HepG2 (cell line): ENCODE data around the gene ISG20L2. TPM values are rescaled to one million over a fixed set of nuclear protein-coding genes. Genes with fewer than 3 reads are reported as not detected.
A peak's percentile ranks its signal among the peaks of the same experiment; 100 is the strongest.

Experiments
- MAF1 ChIP-seq: sonication (generic); formaldehyde crosslinking; IDR thresholded peaks from 2 replicates; pipeline ENCODE4 v1.5.0; 2020; ENCODE audit warnings: missing genetic modification reagents, borderline replicate concordance
- NFE2L1 ChIP-seq: sonication (generic); formaldehyde crosslinking; IDR thresholded peaks from 2 replicates; pipeline ENCODE4 v1.4.0; 2020; ENCODE audit warnings: missing genetic modification reagents, mild to moderate bottlenecking, borderline replicate concordance
- TBL1XR1 ChIP-seq: fragments of 150-350 bp; IDR thresholded peaks from 2 replicates; pipeline ENCODE4 v1.6.1; 2014; ENCODE audit warnings: borderline replicate concordance, low read length; ENCODE audit not compliant: partially characterized antibody
- ZFP82 ChIP-seq: sonication (generic); formaldehyde crosslinking; IDR thresholded peaks from 2 replicates; pipeline ENCODE4 v1.5.1; 2020; ENCODE audit warnings: mild to moderate bottlenecking, missing genetic modification reagents, borderline replicate concordance
- ZNF138 ChIP-seq: sonication (generic); formaldehyde crosslinking; IDR thresholded peaks from 2 replicates; pipeline ENCODE4 v1.5.0; 2020; ENCODE audit warnings: mild to moderate bottlenecking, low read depth, missing genetic modification reagents
- ZNF431 ChIP-seq: sonication (generic); formaldehyde crosslinking; IDR thresholded peaks from 2 replicates; pipeline ENCODE4 v1.9.0; 2022; ENCODE audit warnings: missing genetic modification reagents, low read depth, mild to moderate bottlenecking, borderline replicate concordance
- ZNF713 ChIP-seq: sonication (generic); formaldehyde crosslinking; IDR thresholded peaks from 2 replicates; pipeline ENCODE4 v1.4.0; 2020; ENCODE audit warnings: mild to moderate bottlenecking, missing genetic modification reagents
- polyA plus RNA-seq, 8 experiments: library from polyadenylated mRNA; depleted of rRNA in 3 of 8; stranded (reverse) in 7 of 8; unstranded in 1 of 8; fragments of >200 nt; fragmentation: Illumina TruSeq in 4 of 8; extraction: Trizol in 4 of 8; gene quantifications; 2 replicates each; pipeline versions ENCODE4 v1.2.1 to v1.2.3, GENCODE V29; 2011 to 2016; ENCODE audit warnings: low read depth in 4 of 8, missing spikeins in 1 of 8, mixed read lengths in 1 of 8; ENCODE audit not compliant: insufficient read depth in 1 of 8
- total RNA-seq, 5 experiments: library from RNA; depleted of rRNA; stranded (reverse); fragments of >200 nt; fragmentation: Illumina TruSeq; extraction: Trizol; gene quantifications; 2 replicates each; pipeline ENCODE4 v1.2.3, GENCODE V29; 2016; ENCODE audit warnings: low read depth in 1 of 5
- TF ChIP-seq, protein P1 (sequence below): conservative IDR thresholded peaks from 2 replicates; pipeline ENCODE4 v1.6.1; 2018; ENCODE audit warnings: missing genetic modification reagents
- TF ChIP-seq, protein P2 (sequence below): sonication (generic); formaldehyde crosslinking; IDR thresholded peaks from 2 replicates; pipeline ENCODE4 v1.4.0; 2020; ENCODE audit warnings: mild to moderate bottlenecking, low read depth, missing genetic modification reagents
- TF ChIP-seq, protein P3 (sequence below): sonication (generic); formaldehyde crosslinking; IDR thresholded peaks from 2 replicates; pipeline ENCODE4 v1.4.0; 2020; ENCODE audit warnings: missing genetic modification reagents
- TF ChIP-seq, protein P4 (sequence below): sonication (generic); formaldehyde crosslinking; IDR thresholded peaks from 2 replicates; pipeline ENCODE4 v1.8.0; 2023; ENCODE audit warnings: mild to moderate bottlenecking, missing genetic modification reagents
- TF ChIP-seq, protein P5 (sequence below): sonication (generic); formaldehyde crosslinking; IDR thresholded peaks from 2 replicates; pipeline ENCODE4 v1.8.0; 2022; ENCODE audit warnings: low read depth, missing genetic modification reagents
- TF ChIP-seq, protein P6 (sequence below): sonication (generic); formaldehyde crosslinking; IDR thresholded peaks from 2 replicates; pipeline ENCODE4 v1.5.0; 2020; ENCODE audit warnings: mild to moderate bottlenecking, missing genetic modification reagents

The ISG20L2 gene
- total and polyA plus RNA-seq, 2 of the 13 experiments (the other 11 are each of a cell fraction or from before 2014, with no cell fraction given) = 19.8 to 21.3 TPM

DNA sequence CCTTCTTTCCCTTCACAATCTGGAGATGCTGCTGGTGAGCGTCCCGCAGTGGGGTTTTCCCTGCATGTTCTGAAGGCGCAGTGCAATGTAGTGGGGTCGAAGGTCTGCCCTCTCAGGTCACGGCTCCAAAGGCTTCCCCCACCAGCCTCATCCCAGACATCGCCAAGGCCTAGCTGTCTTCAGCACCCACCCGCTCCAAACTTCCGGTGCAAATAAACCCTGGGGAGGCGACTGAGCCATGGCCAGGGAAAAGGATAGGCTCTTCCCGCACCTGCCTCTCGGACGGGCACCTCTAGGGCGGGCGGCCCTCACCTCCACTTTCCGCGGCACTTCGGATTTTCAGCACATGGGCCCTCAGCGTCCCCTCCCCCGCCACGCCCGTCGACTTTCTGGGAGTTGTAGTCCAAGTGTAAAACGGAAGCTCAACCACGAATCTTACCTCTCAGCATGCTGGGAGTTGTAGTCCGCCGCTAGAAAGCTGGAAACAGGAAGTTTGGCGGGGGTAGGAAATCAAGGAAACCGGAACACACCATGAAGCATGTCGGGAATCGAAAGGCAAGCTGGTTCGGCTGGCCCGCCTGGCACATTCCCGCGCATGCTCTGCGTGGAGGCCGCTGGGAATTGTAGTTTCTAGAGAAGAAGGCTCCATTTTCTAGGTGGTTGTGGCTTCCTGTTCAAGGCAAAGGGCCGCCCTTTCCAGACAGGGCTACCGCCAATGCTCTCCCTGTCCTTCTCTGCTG is 12.3 kb upstream of the ISG20L2 start, which contains the start of gene MRPL24 (continued):
- TF ChIP-seq, protein P1, sequence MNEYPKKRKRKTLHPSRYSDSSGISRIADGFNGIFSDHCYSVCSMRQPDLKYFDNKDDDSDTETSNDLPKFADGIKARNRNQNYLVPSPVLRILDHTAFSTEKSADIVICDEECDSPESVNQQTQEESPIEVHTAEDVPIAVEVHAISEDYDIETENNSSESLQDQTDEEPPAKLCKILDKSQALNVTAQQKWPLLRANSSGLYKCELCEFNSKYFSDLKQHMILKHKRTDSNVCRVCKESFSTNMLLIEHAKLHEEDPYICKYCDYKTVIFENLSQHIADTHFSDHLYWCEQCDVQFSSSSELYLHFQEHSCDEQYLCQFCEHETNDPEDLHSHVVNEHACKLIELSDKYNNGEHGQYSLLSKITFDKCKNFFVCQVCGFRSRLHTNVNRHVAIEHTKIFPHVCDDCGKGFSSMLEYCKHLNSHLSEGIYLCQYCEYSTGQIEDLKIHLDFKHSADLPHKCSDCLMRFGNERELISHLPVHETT = peak; percentile 82
- no peak for TF ChIP-seq ZFP82 (CRISPR knock-in tag)
- TF ChIP-seq, protein P2, sequence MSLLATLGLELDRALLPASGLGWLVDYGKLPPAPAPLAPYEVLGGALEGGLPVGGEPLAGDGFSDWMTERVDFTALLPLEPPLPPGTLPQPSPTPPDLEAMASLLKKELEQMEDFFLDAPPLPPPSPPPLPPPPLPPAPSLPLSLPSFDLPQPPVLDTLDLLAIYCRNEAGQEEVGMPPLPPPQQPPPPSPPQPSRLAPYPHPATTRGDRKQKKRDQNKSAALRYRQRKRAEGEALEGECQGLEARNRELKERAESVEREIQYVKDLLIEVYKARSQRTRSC = no peak
- TF ChIP-seq, protein P3, sequence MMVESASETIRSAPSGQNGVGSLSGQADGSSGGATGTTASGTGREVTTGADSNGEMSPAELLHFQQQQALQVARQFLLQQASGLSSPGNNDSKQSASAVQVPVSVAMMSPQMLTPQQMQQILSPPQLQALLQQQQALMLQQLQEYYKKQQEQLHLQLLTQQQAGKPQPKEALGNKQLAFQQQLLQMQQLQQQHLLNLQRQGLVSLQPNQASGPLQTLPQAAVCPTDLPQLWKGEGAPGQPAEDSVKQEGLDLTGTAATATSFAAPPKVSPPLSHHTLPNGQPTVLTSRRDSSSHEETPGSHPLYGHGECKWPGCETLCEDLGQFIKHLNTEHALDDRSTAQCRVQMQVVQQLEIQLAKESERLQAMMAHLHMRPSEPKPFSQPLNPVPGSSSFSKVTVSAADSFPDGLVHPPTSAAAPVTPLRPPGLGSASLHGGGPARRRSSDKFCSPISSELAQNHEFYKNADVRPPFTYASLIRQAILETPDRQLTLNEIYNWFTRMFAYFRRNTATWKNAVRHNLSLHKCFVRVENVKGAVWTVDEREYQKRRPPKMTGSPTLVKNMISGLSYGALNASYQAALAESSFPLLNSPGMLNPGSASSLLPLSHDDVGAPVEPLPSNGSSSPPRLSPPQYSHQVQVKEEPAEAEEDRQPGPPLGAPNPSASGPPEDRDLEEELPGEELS (CRISPR knock-in tag) = peak; percentile 79
- TF ChIP-seq, protein P4, sequence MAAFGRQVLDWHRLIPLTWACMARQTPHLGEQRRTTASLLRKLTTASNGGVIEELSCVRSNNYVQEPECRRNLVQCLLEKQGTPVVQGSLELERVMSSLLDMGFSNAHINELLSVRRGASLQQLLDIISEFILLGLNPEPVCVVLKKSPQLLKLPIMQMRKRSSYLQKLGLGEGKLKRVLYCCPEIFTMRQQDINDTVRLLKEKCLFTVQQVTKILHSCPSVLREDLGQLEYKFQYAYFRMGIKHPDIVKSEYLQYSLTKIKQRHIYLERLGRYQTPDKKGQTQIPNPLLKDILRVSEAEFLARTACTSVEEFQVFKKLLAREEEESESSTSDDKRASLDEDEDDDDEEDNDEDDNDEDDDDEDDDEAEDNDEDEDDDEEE (CRISPR knock-in tag) = no peak
- 0 out of 2 replicates have a peak, but pooled peaks have one; percentile 33 for TF ChIP-seq MAF1
- no peak for TF ChIP-seq ZNF138 (CRISPR knock-in tag)
- no peak for TF ChIP-seq TBL1XR1
- TF ChIP-seq ZNF431 (CRISPR knock-in tag) = no peak
- TF ChIP-seq, protein P5, sequence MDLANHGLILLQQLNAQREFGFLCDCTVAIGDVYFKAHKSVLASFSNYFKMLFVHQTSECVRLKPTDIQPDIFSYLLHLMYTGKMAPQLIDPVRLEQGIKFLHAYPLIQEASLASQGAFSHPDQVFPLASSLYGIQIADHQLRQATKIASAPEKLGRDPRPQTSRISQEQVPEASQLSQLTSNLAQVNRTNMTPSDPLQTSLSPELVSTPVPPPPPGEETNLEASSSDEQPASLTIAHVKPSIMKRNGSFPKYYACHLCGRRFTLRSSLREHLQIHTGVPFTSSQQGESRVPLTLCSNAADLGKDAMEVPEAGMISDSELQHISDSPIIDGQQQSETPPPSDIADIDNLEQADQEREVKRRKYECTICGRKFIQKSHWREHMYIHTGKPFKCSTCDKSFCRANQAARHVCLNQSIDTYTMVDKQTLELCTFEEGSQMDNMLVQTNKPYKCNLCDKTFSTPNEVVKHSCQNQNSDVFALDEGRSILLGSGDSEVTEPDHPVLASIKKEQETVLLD (CRISPR knock-in tag) = peak; percentile 72
- TF ChIP-seq, protein P6, sequence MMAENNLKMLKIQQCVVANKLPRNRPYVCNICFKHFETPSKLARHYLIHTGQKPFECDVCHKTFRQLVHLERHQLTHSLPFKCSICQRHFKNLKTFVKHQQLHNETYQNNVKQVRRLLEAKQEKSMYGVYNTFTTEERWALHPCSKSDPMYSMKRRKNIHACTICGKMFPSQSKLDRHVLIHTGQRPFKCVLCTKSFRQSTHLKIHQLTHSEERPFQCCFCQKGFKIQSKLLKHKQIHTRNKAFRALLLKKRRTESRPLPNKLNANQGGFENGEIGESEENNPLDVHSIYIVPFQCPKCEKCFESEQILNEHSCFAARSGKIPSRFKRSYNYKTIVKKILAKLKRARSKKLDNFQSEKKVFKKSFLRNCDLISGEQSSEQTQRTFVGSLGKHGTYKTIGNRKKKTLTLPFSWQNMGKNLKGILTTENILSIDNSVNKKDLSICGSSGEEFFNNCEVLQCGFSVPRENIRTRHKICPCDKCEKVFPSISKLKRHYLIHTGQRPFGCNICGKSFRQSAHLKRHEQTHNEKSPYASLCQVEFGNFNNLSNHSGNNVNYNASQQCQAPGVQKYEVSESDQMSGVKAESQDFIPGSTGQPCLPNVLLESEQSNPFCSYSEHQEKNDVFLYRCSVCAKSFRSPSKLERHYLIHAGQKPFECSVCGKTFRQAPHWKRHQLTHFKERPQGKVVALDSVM (CRISPR knock-in tag) = 0 out of 2 replicates have a peak, but pooled peaks have one; percentile 60
- TF ChIP-seq NFE2L1 = no peak
- TF ChIP-seq ZNF713 (CRISPR knock-in tag) = no peak
